ENCODE measurements around the gene SERINC5.

SERINC5 gene

GRCh38 chr5:80238097-80238496 is 17.8 kb downstream of the SERINC5 start:
- H3K4me3 ChIP-seq (ENCODE audit: low read depth, low read length): no peak overlapping the region
- DNase-seq (ENCODE audit: low read depth): no peak
- TF ChIP-seq CTCF (conservative IDR thresholded peaks at IDR 0.05; ENCODE audit: low read depth, low read length): no peak

- DNase-seq (ENCODE audit: low read depth): no peak
- no peak overlapping the region for H3K4me3 ChIP-seq (ENCODE audit: low read depth, low read length)
- TF ChIP-seq CTCF (conservative IDR thresholded peaks at IDR 0.05; ENCODE audit: low read depth, low read length): no peak
Measured at GRCh38 chr5:80237243-80237642, 18.6 kb downstream of the SERINC5 start.

GRCh38 chr5:80234116-80234948 is 21.5 kb downstream of the SERINC5 start:
- no peak for TF ChIP-seq CTCF (conservative IDR thresholded peaks at IDR 0.05; ENCODE audit: low read depth, low read length)
- DNase-seq (ENCODE audit: low read depth): no peak
- H3K4me3 ChIP-seq (ENCODE audit: low read depth, low read length): no peak overlapping the region

GRCh38 chr5:80231693-80232092 is 24.2 kb downstream of the SERINC5 start:
- TF ChIP-seq CTCF (conservative IDR thresholded peaks at IDR 0.05; ENCODE audit: low read depth, low read length): no peak
- DNase-seq (ENCODE audit: low read depth): no peak
- no peak overlapping the region for H3K4me3 ChIP-seq (ENCODE audit: low read depth, low read length)

GRCh38 chr5:80231243-80231642 is 24.6 kb downstream of the SERINC5 start:
- no peak for TF ChIP-seq CTCF (conservative IDR thresholded peaks at IDR 0.05; ENCODE audit: low read depth, low read length)
- H3K4me3 ChIP-seq (ENCODE audit: low read depth, low read length): no peak overlapping the region
- DNase-seq (ENCODE audit: low read depth): peak; percentile 46

- no peak for DNase-seq (ENCODE audit: low read depth)
- TF ChIP-seq CTCF (conservative IDR thresholded peaks at IDR 0.05; ENCODE audit: low read depth, low read length): no peak
- H3K4me3 ChIP-seq (ENCODE audit: low read depth, low read length): no peak overlapping the region
Measured at GRCh38 chr5:80230269-80230992, 25.4 kb downstream of the SERINC5 start.
